Adrenal gland (tissue), 12 donors: Measurements from ENCODE around the gene PCED1B. TPM values are rescaled to one million over a fixed set of nuclear protein-coding genes. Genes with fewer than 3 reads are reported as not detected.

Experiments
- DNase-seq, 7 donors: peaks; one replicate each; pipeline ENCODE4 v3.0.0-alpha.2; 2019 to 2020
- H3K27ac ChIP-seq, 5 donors: fragments of 200-600 bp; sonication (generic) in 4 of 5; 1 replicate in 3 of 5; 2 replicates in 2 of 5; pipeline versions ENCODE4 v1.5.1 to v1.8.0; 2016 to 2020; ENCODE audit warnings: mild to moderate bottlenecking in 1 of 5
- H3K27me3 ChIP-seq: fragments of 200-600 bp; 2 replicates; pipeline ENCODE4 v1.8.0; 2021
- H3K36me3 ChIP-seq, 2 donors: fragments of 200-600 bp; replicated peaks in 1 of 2; 1 replicate in 1 of 2; 2 replicates in 1 of 2; pipeline versions ENCODE4 v1.5.1 to v1.8.0; 2018 to 2022
- H3K4me1 ChIP-seq, 2 donors: fragments of 200-600 bp; replicated peaks in 1 of 2; 1 replicate in 1 of 2; 2 replicates in 1 of 2; pipeline versions ENCODE4 v1.5.1 to v1.8.0; 2018 to 2021
- H3K4me3 ChIP-seq, 4 donors: fragments of 200-600 bp; sonication (generic) in 3 of 4; one replicate each; pipeline ENCODE4 v1.5.1; 2016 to 2018
- H3K9me3 ChIP-seq, 3 donors: fragments of 200-600 bp; sonication (generic) in 1 of 3; replicated peaks in 1 of 3; 1 replicate in 2 of 3; 2 replicates in 1 of 3; pipeline versions ENCODE4 v1.5.1 to v1.8.0; 2016 to 2021
- POLR2A ChIP-seq, 2 donors: fragments of 450-650 bp; IDR thresholded peaks; one replicate each; pipeline ENCODE4 v1.6.1; 2017; ENCODE audit warnings: antibody characterized with exemption in 2 of 2, mild to moderate bottlenecking in 2 of 2, moderate library complexity in 1 of 2
- WGBS, 4 donors: extraction: QIAGEN DNeasy Blood & Tissue Kit in 2 of 4; methylation state at CpG; one replicate each; pipeline versions ENCODE4 v1.1.5 to v1.1.7; 2013 to 2017; 5-methylcytosine and 5-hydroxymethylcytosine counted together
- intact Hi-C, 2 donors: fragments of 100-400 bp; cut with DNase I; formaldehyde crosslinking; loops; one replicate each; pipeline versions ENCODE4 v1.14.1 to v1.15.0; 2022 to 2023
- polyA plus RNA-seq, 3 donors: library from polyadenylated mRNA; stranded (reverse); fragments of 200-250 nt in 2 of 3; fragments of 350-450 nt in 1 of 3; fragmentation: Illumina TruSeq in 1 of 3; extraction: RNeasy Lipid Tissue Mini Kit (QIAGEN cat#74804) in 1 of 3; gene quantifications; one replicate each; pipeline ENCODE4 v1.2.3, GENCODE V29; 2013 to 2014
- total RNA-seq, 9 donors: library from RNA; depleted of rRNA in 4 of 9; stranded (reverse); fragments of >200 nt in 4 of 9; fragments of 120-200 nt in 1 of 9; fragmentation: NEBNext Ultra II Directional in 1 of 9; extraction: Animal tissue kit (Norgen Biotek cat#: 25700) in 1 of 9; gene quantifications; one replicate each; pipeline versions ENCODE4 v1.1.0 to v1.2.4, GENCODE V29; 2013 to 2023
- TF ChIP-seq, protein P1 (sequence below), 6 experiments: fragments of 450-650 bp in 4 of 6; fragments of 200-600 bp in 2 of 6; sonication (generic) in 1 of 6; IDR thresholded peaks; 1 replicate in 5 of 6; 2 replicates in 1 of 6; pipeline versions ENCODE4 v1.5.1 to v1.8.0; 2016 to 2021; ENCODE audit warnings: antibody characterized with exemption in 6 of 6, mild to moderate bottlenecking in 2 of 6, moderate library complexity in 1 of 6
- donor health status: healthy with polysubstance abuse.
- donor health status: Bipolar disorder and iron deficiency.
- donor health status: DM: yes; HTN: yes; CAD: no.
- donor health status: DM: no; HTN: no; CAD: no.
- donor health status: DM: no; HTN: no; CAD: no.
- donor health status: DM: yes; HTN: yes; CAD: no.

PCED1B gene
- total and polyA plus RNA-seq, 12 donors = 8.0 to 110 (median 39.9) TPM

DNA sequence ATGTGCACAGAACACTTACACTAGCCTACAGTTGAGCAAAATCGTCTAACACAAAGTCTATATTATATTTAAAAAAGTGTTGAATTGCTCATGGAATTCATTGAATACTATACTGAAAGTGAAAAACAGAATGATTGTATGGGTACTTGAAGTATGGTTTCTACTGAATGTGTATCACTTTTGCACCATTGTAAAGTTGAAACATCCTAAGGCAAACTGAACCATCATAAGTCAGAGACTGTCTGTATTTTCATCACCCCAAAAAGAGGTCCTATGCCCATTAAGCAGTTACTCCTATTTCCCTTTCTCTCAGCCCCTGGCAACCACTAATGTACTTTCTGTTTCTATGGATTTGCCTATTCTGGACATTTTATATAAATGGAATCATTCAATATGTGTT lies 4.8 kb downstream of the PCED1B start:
- TF ChIP-seq POLR2A (IDR thresholded peaks at IDR 0.05) = no peak
- TF ChIP-seq, protein P1, sequence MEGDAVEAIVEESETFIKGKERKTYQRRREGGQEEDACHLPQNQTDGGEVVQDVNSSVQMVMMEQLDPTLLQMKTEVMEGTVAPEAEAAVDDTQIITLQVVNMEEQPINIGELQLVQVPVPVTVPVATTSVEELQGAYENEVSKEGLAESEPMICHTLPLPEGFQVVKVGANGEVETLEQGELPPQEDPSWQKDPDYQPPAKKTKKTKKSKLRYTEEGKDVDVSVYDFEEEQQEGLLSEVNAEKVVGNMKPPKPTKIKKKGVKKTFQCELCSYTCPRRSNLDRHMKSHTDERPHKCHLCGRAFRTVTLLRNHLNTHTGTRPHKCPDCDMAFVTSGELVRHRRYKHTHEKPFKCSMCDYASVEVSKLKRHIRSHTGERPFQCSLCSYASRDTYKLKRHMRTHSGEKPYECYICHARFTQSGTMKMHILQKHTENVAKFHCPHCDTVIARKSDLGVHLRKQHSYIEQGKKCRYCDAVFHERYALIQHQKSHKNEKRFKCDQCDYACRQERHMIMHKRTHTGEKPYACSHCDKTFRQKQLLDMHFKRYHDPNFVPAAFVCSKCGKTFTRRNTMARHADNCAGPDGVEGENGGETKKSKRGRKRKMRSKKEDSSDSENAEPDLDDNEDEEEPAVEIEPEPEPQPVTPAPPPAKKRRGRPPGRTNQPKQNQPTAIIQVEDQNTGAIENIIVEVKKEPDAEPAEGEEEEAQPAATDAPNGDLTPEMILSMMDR (IDR thresholded peaks at IDR 0.05) = no peak
- Histone ChIP-seq H3K4me3 (no peak overlapping the region), H3K27ac (no peak overlapping the region), H3K36me3 (no peaks in the 10 kb centered on the region), H3K9me3 (no peaks in the 10 kb centered on the region), H3K27me3 (no peaks in the 10 kb centered on the region), H3K4me1 (peaks cover 0 to 53% of the 10 kb centered on the region in 2 donors)
- intact Hi-C loops = loop anchor here in 1 of 2 donors (5.0 kb wide), 1 partner anchor 223 kb away; no protein-coding TSS in a partner anchor
- WGBS, 4 donors = 79 to 88% (median 82%) methylated on average over 1 of the region's 1 CpG
- DNase-seq = no peak

DNA sequence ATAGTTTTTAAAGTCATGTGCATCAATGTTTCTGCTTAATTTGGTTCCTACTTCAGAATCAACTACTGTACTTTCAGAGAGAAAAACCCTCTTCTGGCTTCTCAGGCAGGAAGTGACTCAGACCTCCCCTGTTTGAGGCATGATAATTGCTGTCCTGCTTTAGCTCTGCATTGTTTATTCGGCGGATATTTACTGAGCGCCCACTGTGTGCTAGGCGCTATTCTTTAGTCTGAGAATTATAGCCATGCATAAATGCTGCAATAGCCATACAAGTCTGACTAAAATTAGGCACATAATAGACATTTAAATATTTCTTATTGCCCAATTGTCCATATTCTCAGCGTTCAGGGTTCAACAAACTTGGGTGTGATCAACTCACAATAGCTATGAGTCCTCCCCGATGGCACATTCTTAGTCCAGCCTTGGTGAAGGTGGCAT lies 6.4 kb downstream of the PCED1B start:
- peak overlapping the region in 1 of 4 donors; percentile 34 for H3K4me3 ChIP-seq
- H3K27ac ChIP-seq = peak overlapping the region in 1 of 5 donors; percentile 40
- intact Hi-C loops = no loop called here
- H3K9me3 ChIP-seq = no peaks in the 10 kb centered on the region
- WGBS, 4 donors = 45 to 60% (median 51%) methylated on average over 6 of the region's 6 CpGs
- H3K4me1 ChIP-seq = peaks cover 0 to 52% of the 10 kb centered on the region in 2 donors
- no peaks in the 10 kb centered on the region for H3K36me3 ChIP-seq
- DNase-seq = peak in 3 of 7 donors; percentile 18 to 29 (median 24)
- no peaks in the 10 kb centered on the region for H3K27me3 ChIP-seq
- TF ChIP-seq, protein P1 (IDR thresholded peaks at IDR 0.05) = no peak
- TF ChIP-seq POLR2A (IDR thresholded peaks at IDR 0.05) = no peak

DNA sequence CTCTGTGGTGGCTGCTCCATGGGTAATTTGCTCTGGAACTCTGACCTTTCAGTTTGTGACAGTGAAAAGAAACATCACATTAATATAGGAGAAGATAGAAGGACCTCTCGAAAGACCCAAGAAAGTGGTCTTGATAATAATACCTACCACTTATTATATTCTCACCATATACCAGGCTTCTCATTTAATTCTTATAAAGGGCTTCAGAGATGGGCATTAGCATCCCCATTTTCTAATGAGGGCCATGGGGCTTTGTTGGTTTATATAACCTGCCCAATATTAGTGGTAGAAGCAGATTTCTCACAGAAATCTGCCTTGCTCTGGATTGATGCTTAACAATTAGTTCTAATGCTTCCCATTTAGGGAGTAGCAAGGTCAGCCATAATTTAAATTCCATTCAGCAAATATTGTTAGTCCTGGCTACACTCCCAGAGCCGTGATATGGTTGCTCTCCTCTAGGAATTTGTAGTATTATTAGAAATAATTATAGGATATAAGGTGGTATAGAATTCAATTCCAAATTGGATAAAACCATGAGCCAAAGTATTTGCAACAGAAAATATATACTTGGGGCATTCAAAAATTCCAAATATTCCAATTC lies 7.8 kb downstream of the PCED1B start:
- no peaks in the 10 kb centered on the region for H3K27me3 ChIP-seq
- no peak overlapping the region for H3K27ac ChIP-seq
- no peak for DNase-seq
- intact Hi-C loops = no loop called here
- no peak overlapping the region for H3K4me3 ChIP-seq
- 51 to 64% (median 55%) methylated on average over 2 of the region's 2 CpGs for WGBS, 4 donors
- no peak for TF ChIP-seq POLR2A (IDR thresholded peaks at IDR 0.05)
- TF ChIP-seq, protein P1 (IDR thresholded peaks at IDR 0.05) = no peak
- peaks cover 0 to 39% of the 10 kb centered on the region in 2 donors for H3K4me1 ChIP-seq
- no peaks in the 10 kb centered on the region for H3K36me3 ChIP-seq
- H3K9me3 ChIP-seq = no peaks in the 10 kb centered on the region

DNA sequence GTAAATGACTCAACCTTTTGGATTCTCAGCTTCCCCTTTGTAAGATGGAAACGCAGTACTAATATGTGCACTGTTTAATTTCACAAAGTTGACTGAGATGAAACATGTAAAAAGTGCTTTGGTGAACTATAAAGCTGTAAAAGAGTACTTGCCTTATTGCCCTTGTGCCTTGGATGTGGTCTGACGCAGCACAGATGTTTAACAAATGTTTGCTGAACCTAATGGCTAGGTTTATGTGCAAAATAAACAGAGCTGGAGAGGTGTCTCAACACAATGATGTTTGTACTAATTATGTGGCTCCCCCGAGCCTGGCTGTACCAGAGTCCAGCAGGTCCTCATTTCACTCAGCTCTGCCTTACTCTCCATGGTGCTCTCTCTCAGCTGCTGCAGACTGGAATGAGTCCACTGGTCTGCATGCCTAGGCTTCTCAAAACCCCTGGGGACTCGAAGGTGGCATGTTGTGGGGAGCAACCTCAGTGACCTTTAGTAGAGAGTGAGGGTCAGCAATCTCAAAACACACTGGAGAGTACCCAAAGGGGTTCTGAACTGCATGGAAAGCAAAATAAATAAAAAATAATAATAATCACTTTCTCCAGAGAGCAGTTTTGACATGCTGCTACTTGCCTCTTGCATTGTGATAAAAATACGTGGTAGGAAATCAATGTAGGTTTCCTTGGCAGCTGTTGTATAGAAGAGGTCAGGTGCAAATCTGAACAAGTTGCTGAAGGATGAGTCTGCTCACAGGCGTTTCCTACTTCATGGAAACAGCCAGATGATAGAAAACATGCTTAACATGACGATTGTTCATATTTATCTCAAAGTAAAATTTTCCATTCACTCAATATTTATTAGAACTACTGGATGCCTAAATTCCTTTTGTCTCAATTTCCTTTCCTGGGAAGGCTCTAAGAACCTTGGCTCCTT lies 8.9 kb downstream of the PCED1B start:
- Histone ChIP-seq H3K27ac (peak overlapping the region in 1 of 5 donors; percentile 18), H3K27me3 (no peaks in the 10 kb centered on the region), H3K36me3 (no peaks in the 10 kb centered on the region), H3K4me3 (no peak overlapping the region), H3K9me3 (no peaks in the 10 kb centered on the region), H3K4me1 (peaks cover 0 to 35% of the 10 kb centered on the region in 2 donors)
- DNase-seq = no peak
- TF ChIP-seq POLR2A (IDR thresholded peaks at IDR 0.05) = no peak
- TF ChIP-seq, protein P1 (IDR thresholded peaks at IDR 0.05) = no peak
- intact Hi-C loops = no loop called here
- 66 to 82% (median 72%) methylated on average over 7 of the region's 7 CpGs for WGBS, 4 donors
